Nephron (organoid): ENCODE data around the gene MET.
"Not testable (repeated sequence)": the region's sequence is repeated elsewhere in the genome, so short reads cannot be mapped to it uniquely, and the experiment has no call there.

Source experiments
- H3K27ac Mint-ChIP-seq, 3 experiments: 2 replicates each; pipeline ENCODE4 v1.8.0; 2020; ENCODE audit warnings: mixed read lengths in 3 of 3, mild to moderate bottlenecking in 2 of 3, moderate library complexity in 1 of 3
- H3K27me3 Mint-ChIP-seq: 2 replicates; pipeline ENCODE4 v1.8.0; 2021; ENCODE audit warnings: low read depth, mild to moderate bottlenecking, moderate library complexity, mixed read lengths
- H3K36me3 Mint-ChIP-seq: 2 replicates; pipeline ENCODE4 v1.8.0; 2020; ENCODE audit warnings: low read depth, mixed read lengths
- H3K4me1 Mint-ChIP-seq: 2 replicates; pipeline ENCODE4 v1.8.0; 2020; ENCODE audit warnings: mixed read lengths
- H3K4me3 Mint-ChIP-seq, 3 experiments: 2 replicates each; pipeline ENCODE4 v1.8.0; 2020; ENCODE audit warnings: mild to moderate bottlenecking in 3 of 3, mixed read lengths in 3 of 3, moderate library complexity in 2 of 3
- H3K9me3 Mint-ChIP-seq: 2 replicates; pipeline ENCODE4 v1.8.0; 2020; ENCODE audit warnings: mixed read lengths
- TF ChIP-seq, protein P1 (sequence below), 3 experiments: fragments of 200-600 bp; sonication (generic); IDR thresholded peaks; one replicate each; pipeline ENCODE4 v1.5.0; 2021; ENCODE audit warnings: antibody characterized with exemption in 3 of 3; ENCODE audit not compliant: unreplicated experiment in 3 of 3

MET gene

GRCh38 chr7:116740231-116740630 lies 68.2 kb downstream of the MET start:
- peak overlapping the region in 1 of 3 experiments; percentile 23 for H3K4me3 Mint-ChIP-seq
- TF ChIP-seq, protein P1, sequence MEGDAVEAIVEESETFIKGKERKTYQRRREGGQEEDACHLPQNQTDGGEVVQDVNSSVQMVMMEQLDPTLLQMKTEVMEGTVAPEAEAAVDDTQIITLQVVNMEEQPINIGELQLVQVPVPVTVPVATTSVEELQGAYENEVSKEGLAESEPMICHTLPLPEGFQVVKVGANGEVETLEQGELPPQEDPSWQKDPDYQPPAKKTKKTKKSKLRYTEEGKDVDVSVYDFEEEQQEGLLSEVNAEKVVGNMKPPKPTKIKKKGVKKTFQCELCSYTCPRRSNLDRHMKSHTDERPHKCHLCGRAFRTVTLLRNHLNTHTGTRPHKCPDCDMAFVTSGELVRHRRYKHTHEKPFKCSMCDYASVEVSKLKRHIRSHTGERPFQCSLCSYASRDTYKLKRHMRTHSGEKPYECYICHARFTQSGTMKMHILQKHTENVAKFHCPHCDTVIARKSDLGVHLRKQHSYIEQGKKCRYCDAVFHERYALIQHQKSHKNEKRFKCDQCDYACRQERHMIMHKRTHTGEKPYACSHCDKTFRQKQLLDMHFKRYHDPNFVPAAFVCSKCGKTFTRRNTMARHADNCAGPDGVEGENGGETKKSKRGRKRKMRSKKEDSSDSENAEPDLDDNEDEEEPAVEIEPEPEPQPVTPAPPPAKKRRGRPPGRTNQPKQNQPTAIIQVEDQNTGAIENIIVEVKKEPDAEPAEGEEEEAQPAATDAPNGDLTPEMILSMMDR (IDR thresholded peaks at IDR 0.05; ENCODE audit: unreplicated experiment in 3 of 3): no peak
- peak overlapping the region; percentile 59 to 75 (median 68) for H3K27ac Mint-ChIP-seq
- H3K27me3 Mint-ChIP-seq: peaks cover 3% of the 10 kb centered on the region
- peaks cover 25% of the 10 kb centered on the region for H3K36me3 Mint-ChIP-seq
- peaks cover 15% of the 10 kb centered on the region for H3K9me3 Mint-ChIP-seq
- H3K4me1 Mint-ChIP-seq: peaks cover 60% of the 10 kb centered on the region

DNA sequence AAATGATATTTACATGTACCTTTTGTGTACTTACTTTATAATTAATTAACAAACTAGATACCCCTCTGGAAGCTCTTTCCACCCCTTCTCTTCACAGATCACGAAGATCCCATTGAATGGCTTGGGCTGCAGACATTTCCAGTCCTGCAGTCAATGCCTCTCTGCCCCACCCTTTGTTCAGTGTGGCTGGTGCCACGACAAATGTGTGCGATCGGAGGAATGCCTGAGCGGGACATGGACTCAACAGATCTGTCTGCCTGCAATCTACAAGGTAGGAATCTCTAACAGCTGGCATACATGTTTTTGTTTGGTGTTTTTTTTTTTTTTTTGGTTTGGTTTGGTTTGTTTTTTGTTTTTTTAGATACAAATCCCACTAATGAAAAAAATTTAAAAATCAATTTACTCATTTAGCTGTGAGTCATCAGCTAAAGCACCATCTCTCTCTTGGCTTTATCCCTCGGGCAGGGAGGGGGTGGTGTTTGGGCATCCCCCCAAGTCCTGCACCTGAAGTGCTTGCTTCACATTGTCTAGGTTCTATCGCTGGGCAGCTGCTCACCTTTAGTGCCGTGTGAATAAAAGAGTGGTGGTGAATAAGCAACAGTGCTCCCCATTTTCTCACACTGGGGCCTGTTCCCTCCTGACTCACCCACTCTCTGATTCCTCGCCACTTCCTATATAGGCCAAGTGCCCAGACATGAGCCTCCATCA lies 68.9 kb downstream of the MET start:
- H3K27ac Mint-ChIP-seq: peak overlapping the region; percentile 68 to 81 (median 75)
- peaks cover 3% of the 10 kb centered on the region for H3K27me3 Mint-ChIP-seq
- peaks cover 15% of the 10 kb centered on the region for H3K9me3 Mint-ChIP-seq
- H3K4me3 Mint-ChIP-seq: peak overlapping the region in 1 of 3 experiments; percentile 68
- H3K4me1 Mint-ChIP-seq: peaks cover 57% of the 10 kb centered on the region
- TF ChIP-seq, protein P1 (IDR thresholded peaks at IDR 0.05; ENCODE audit: unreplicated experiment in 3 of 3): no peak
- H3K36me3 Mint-ChIP-seq: peaks cover 25% of the 10 kb centered on the region

DNA sequence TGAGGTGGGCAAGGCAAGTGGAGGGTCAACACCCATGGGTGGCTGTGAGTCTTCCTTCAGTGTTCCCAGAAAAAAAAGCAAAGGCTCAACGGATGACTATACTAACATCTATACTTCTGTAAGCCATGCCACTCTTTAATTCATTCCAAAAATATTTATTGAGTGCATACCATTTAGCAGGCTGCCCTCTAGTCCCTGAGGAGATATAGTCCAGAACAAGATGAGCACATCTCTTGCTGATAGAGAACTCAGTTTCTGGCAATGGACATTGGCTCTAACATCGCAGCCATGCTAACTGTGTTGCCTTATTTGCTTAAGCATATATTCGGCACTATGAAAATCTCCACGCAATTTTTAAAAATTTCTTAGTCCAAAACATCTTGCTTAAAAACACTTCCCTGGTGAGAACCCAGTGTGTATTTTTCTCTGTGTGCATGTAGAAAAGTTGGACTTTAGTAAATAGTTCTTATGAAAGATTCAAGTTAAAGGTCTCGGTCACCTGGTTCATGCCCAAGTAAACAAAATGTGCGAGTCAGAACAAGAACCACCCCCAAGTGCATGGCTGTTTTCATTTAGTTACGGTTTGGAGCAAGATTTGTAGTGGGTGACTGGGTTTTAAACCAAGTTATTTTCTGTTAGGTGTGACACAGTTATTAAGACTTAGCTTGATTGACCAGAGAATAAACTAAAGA lies 69.8 kb downstream of the MET start:
- Mint-ChIP-seq H3K9me3 (peaks cover 15% of the 10 kb centered on the region), H3K4me1 (peaks cover 54% of the 10 kb centered on the region), H3K27ac (peak overlapping the region in 2 of 3 experiments; percentile 68 to 81), H3K27me3 (peaks cover 3% of the 10 kb centered on the region), H3K4me3 (no peak overlapping the region), H3K36me3 (peaks cover 25% of the 10 kb centered on the region)
- TF ChIP-seq, protein P1 (IDR thresholded peaks at IDR 0.05; ENCODE audit: unreplicated experiment in 3 of 3): no peak

DNA sequence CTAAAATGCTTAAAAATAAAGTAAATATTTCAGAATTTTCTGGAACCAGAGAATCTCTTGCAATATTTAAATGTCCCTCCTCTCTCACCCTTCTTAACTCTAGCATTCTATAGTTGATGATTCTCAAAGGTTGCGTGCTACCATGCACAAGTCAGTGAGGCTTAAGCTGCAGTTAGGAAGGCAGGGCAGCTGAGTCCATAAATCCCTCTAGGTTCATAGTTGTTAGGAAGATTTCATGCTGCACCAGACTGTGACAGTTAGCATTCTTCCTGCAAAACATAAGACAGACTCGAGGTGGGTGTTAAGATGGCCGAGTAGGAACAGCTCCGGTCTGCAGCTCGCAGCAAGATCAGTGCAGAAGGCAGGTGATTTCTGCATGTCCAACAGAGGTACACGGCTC lies 70.6 kb downstream of the MET start:
- Mint-ChIP-seq H3K4me3 (peak overlapping the region; percentile 4 to 43 (median 34)), H3K4me1 (peaks cover 48% of the 10 kb centered on the region), H3K27me3 (peaks cover 7% of the 10 kb centered on the region), H3K9me3 (peaks cover 23% of the 10 kb centered on the region), H3K27ac (peak overlapping the region; percentile 82 to 85 (median 84)), H3K36me3 (peaks cover 33% of the 10 kb centered on the region)
- TF ChIP-seq, protein P1 (IDR thresholded peaks at IDR 0.05; ENCODE audit: unreplicated experiment in 3 of 3): no peak

DNA sequence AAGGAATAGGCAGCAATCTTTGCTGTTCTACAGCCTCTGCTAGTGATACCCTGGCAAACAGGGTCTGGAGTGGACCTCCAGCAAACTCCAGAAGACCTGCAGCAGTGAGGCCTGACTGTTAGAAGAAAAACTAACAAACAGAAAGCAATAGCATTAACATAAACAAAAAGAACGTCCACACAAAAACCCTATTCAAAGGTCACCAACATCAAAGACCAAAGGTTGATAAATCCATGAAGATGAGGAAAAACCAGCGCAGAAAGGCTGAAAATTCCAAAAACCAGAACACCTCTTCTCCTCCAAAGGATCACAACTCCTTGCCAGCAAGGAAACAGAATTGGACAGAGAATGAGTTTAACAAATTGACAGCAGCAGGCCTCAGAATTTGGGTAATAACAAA lies 71.8 kb downstream of the MET start:
- Mint-ChIP-seq H3K4me1 (peaks cover 39% of the 10 kb centered on the region), H3K9me3 (peaks cover 32% of the 10 kb centered on the region), H3K36me3 (peaks cover 42% of the 10 kb centered on the region)
- not testable (repeated sequence) for H3K27ac Mint-ChIP-seq, H3K4me3 Mint-ChIP-seq, H3K27me3 Mint-ChIP-seq

DNA sequence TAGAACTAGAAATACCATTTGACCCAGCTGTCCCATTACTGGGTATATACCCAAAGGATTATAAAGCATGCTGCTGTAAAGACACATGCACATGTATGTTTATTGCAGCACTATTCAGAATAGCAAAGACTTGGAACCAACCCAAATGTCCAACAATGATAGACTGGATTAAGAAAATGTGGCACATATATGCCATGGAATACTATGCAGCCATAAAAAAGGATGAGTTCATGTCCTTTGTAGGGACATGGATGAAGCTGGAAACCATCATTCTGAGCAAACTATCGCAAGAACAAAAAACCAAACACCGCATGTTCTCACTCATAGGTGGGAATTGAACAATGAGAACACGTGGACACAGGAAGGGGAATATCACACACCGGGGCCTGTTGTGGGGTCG lies 74.4 kb downstream of the MET start:
- not testable (repeated sequence) for H3K27me3 Mint-ChIP-seq, H3K4me3 Mint-ChIP-seq, H3K27ac Mint-ChIP-seq
- H3K4me1 Mint-ChIP-seq: peaks cover 15% of the 10 kb centered on the region
- H3K36me3 Mint-ChIP-seq: peaks cover 54% of the 10 kb centered on the region
- peaks cover 48% of the 10 kb centered on the region for H3K9me3 Mint-ChIP-seq

DNA sequence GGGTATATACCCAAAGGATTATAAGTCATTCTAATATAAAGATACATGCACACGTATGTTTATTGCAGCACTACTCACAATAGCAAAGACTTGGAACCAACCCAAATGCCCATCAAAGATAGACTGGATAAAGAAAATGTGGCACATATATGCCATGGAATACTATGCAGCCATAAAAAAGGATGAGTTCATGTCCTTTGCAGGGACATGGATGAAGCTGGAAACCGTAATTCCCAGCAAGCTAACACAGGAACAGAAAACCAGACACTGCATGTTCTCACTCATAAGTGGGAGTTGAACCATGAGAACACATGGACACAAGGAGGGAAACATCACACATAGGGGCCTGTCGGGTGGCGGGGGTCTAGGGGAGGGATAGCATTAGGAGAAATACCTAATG lies 79.1 kb downstream of the MET start:
- H3K9me3 Mint-ChIP-seq: peaks cover 32% of the 10 kb centered on the region
- not testable (repeated sequence) for H3K4me3 Mint-ChIP-seq, H3K4me1 Mint-ChIP-seq, H3K27me3 Mint-ChIP-seq, H3K27ac Mint-ChIP-seq
- peaks cover 35% of the 10 kb centered on the region for H3K36me3 Mint-ChIP-seq
